ENCODE results near the gene DOCK9.

- TF ChIP-seq, protein P1, sequence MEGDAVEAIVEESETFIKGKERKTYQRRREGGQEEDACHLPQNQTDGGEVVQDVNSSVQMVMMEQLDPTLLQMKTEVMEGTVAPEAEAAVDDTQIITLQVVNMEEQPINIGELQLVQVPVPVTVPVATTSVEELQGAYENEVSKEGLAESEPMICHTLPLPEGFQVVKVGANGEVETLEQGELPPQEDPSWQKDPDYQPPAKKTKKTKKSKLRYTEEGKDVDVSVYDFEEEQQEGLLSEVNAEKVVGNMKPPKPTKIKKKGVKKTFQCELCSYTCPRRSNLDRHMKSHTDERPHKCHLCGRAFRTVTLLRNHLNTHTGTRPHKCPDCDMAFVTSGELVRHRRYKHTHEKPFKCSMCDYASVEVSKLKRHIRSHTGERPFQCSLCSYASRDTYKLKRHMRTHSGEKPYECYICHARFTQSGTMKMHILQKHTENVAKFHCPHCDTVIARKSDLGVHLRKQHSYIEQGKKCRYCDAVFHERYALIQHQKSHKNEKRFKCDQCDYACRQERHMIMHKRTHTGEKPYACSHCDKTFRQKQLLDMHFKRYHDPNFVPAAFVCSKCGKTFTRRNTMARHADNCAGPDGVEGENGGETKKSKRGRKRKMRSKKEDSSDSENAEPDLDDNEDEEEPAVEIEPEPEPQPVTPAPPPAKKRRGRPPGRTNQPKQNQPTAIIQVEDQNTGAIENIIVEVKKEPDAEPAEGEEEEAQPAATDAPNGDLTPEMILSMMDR (conservative IDR thresholded peaks at IDR 0.05 in 1 of 2, IDR thresholded peaks at IDR 0.05 in 1 of 2; ENCODE audit: low read depth in 1 of 2, low read length in 2 of 2): no peak
- TF ChIP-seq EZH2 (IDR thresholded peaks at IDR 0.05; ENCODE audit: low read length, missing control alignments): no peak
These were observed 157.6 kb downstream of the DOCK9 start for GRCh38 chr13:98820300-98820699.
